GM10847 (cell line): ENCODE data around the gene UGT1A8.

Experiments used
- POLR2A ChIP-seq: IDR thresholded peaks from 2 replicates; pipeline ENCODE4 v1.6.1; 2011; ENCODE audit not compliant: insufficient read length; ENCODE audit errors: extremely low read depth

UGT1A8 gene

GRCh38 chr2:233773854-233774253 is 156.4 kb downstream of the UGT1A8 start:
- TF ChIP-seq POLR2A, result no peak

- no peak for TF ChIP-seq POLR2A
These were observed 158.0 kb downstream of the UGT1A8 start for GRCh38 chr2:233775414-233775813.

- TF ChIP-seq POLR2A, result no peak
These were observed 160.6 kb downstream of the UGT1A8 start, which contains the start of gene MROH2A for GRCh38 chr2:233778030-233778429. Gene MROH2A, plus strand, starts transcription at chr2:233778330. Its CDS starts 1,029 bp downstream, at chr2:233779359.

GRCh38 chr2:233779722-233780121 is 162.3 kb downstream of the UGT1A8 start:
- no peak for TF ChIP-seq POLR2A

- no peak for TF ChIP-seq POLR2A
These were observed 163.3 kb downstream of the UGT1A8 start for GRCh38 chr2:233780771-233781170.

GRCh38 chr2:233789554-233789953 is 172.1 kb downstream of the UGT1A8 start:
- no peak for TF ChIP-seq POLR2A

- TF ChIP-seq POLR2A, result no peak
These were observed 173.9 kb downstream of the UGT1A8 start for GRCh38 chr2:233791151-233791882.

GRCh38 chr2:233791883-233792329 is 174.5 kb downstream of the UGT1A8 start:
- no peak for TF ChIP-seq POLR2A

GRCh38 chr2:233792720-233793119 is 175.3 kb downstream of the UGT1A8 start:
- no peak for TF ChIP-seq POLR2A

- TF ChIP-seq POLR2A, result no peak
These were observed 176.2 kb downstream of the UGT1A8 start for GRCh38 chr2:233793465-233794127.

- TF ChIP-seq POLR2A, result no peak
These were observed 176.8 kb downstream of the UGT1A8 start for GRCh38 chr2:233794128-233794658.

GRCh38 chr2:233795735-233796171 is 178.3 kb downstream of the UGT1A8 start:
- TF ChIP-seq POLR2A, result no peak

- no peak for TF ChIP-seq POLR2A
These were observed 178.8 kb downstream of the UGT1A8 start for GRCh38 chr2:233796254-233796653.

- no peak for TF ChIP-seq POLR2A
These were observed 181.1 kb downstream of the UGT1A8 start for GRCh38 chr2:233798335-233799086.

GRCh38 chr2:233799087-233799665 is 181.7 kb downstream of the UGT1A8 start:
- no peak for TF ChIP-seq POLR2A
